EH (cell line): ENCODE results near the gene TRIM5.
"Not testable (repeated sequence)": the region's sequence is repeated elsewhere in the genome, so short reads cannot be mapped to it uniquely, and the experiment has no call there.

Source experiments
- DNase-seq: peaks from one replicate; pipeline ENCODE4 v3.0.0-alpha.2; 2015; ENCODE audit warnings: low read depth

TRIM5 gene

DNA sequence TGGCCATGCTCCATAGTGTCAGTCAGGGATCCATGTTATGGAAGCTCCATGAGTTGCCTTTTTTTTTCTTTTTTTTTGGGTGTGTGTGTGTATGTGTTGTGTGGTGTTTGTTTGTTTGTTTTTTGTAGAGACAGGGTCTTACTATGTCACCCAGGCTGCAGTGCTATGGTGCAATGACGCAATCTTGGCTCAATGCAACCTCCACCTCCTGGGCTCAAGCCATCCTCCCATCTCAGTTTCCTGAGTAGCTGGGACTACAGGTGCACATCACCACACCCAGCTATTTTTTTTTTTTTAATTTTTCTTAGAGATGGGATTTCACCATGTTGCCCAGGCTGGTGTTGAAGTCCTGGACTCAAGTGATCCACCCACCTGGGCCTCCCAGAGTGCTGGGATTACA, 3.6 kb upstream of the TRIM5 start:
- no peak for DNase-seq

GRCh38 chr11:5686426-5686825, 1.6 kb upstream of the TRIM5 start:
- DNase-seq = no peak

- DNase-seq = no peak
Observed at GRCh38 chr11:5684036-5684645, 733 bp downstream of the TRIM5 start.

GRCh38 chr11:5683620-5684019, 1.3 kb downstream of the TRIM5 start:
- not testable (repeated sequence) for DNase-seq

GRCh38 chr11:5682890-5683441, 1.9 kb downstream of the TRIM5 start:
- not testable (repeated sequence) for DNase-seq

- peak; percentile 4 for DNase-seq
Observed at GRCh38 chr11:5679811-5680210, 5.1 kb downstream of the TRIM5 start.

- no peak for DNase-seq
Observed at GRCh38 chr11:5674391-5674790, 10.5 kb downstream of the TRIM5 start.

- peak; percentile 24 for DNase-seq
Observed at GRCh38 chr11:5671831-5672230, 13.0 kb downstream of the TRIM5 start.

GRCh38 chr11:5666402-5666793, 18.5 kb downstream of the TRIM5 start:
- DNase-seq = peak; percentile 20

DNA sequence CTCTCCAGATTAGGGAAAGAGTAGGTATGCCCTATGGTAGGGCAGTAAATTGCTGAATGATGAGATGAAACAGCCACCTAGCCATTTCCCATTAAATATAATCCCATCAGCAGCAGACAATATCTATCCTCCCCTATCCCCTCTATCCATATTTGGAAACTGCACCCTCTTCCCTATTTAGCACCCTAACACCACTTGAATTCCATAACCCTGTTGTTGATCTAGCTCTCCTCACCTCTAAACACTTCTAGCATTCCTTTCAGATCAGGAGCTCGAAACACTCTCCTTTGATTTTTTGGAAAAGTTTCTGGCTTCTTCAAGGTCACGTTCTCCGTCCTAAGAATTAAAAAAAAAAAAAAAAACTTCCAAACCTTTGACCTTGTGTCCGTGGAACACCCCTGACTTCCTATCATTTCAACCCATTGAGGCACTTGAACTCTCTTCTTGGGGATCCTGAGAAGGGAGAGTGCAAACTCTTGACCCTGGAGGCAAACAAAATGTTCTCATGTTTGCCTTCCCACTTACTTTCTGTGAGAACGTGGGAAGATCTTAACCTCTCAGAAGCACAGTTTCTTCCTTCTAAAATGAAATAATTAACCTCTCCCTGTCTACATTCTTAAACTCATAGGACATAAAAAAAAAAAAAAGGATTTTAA, 19.0 kb downstream of the TRIM5 start:
- no peak for DNase-seq

DNA sequence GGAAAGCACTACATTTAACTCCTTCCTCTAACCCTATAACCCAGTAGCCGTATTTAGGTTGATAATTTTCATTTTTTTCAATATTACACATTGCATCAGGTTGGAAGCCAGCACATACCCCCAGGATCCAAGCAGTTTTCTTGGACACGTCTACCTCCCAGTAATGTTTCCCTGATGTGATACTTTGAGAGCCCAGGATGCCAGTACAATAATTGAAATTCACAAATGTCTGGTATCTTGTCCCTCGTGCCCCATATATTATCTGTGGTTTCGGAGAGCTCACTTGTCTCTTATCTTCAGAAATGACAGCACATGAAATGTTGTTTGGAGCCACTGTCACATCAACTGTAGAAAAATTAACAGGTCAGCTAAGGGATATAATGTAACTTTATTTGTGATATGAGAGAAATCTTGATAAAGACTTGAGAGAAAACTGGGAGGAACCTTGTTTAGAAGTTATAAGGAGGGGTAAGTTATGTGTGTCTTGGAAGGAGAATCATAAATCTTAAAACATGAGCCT, 19.8 kb downstream of the TRIM5 start:
- DNase-seq = no peak

DNA sequence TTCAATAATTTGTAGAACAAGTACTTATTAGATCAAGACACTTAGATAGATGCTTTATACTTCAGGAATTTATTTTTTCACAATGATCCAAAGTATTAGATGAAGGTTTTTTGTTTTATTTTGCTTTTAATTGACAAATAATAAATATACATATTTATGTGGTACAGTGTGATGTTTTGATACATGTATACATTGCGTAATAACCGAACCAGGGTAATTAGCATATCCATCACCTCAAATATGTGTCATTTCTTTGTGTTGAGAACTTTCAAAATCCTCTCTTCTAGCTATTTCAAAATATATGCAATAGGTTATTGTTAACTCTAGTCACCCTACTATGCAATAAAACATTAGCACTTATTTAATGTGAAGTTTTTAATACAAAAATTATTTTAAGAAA, 21.4 kb downstream of the TRIM5 start:
- no peak for DNase-seq

GRCh38 chr11:5658318-5658717, 26.6 kb downstream of the TRIM5 start:
- no peak for DNase-seq

GRCh38 chr11:5656956-5657355, 27.9 kb downstream of the TRIM5 start:
- not testable (repeated sequence) for DNase-seq

DNA sequence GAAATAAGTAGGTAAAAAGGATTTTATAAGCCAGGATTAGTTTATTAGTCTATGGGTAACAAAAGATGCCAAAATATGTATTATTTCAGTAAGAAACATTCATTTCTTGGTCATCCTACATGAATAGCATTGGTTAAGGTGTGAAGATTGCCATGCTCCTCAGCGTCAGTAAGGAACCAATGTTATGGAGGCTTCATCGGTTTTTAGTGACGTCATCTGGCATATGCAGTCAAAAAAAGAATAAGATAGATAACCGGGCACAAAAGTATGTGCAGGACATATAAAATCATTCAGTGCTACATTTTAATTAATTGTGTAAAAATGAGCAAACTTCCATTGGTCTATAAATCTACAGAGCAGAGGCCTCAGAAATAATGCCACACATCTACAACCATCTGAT, 29.4 kb downstream of the TRIM5 start:
- no peak for DNase-seq

GRCh38 chr11:5646139-5646538, 38.7 kb downstream of the TRIM5 start:
- no peak for DNase-seq

DNA sequence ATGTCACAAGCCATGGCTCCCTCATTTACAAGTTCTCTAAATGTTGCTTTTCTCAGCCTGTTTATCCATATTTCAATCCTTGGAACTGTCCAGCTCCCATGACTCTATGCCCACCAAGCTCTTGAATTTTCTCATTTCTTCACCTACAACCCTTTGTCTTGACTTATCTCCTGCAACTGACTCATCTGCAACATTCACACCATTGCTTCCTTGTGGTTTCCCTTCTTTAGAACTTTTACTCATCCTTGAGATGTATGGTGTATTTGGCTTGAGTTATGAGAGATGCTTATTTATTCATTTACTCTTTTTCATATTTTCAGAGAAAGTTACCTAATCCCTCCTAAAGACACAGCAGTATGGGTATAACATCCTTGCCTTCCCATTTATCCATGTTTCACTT, 41.3 kb downstream of the TRIM5 start:
- DNase-seq = no peak

DNA sequence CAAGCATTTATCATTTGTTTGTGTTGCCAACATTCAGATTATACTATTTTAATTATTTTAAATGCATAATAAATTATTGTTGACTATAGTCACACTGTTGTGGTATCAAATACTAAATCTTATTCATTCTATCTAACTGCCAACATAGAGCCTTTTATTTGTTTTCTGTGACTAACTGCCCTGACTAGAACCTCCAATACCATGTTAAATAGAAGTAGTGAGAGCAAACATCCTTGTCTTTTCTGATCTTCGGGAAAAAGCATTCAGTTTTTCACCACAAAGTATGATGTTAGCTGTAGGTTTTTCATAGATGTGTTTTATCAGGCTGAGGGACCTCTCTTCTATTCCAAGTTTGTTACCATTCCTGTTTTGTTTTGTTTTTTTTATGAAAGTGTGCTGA, 44.9 kb downstream of the TRIM5 start:
- DNase-seq = no peak

DNA sequence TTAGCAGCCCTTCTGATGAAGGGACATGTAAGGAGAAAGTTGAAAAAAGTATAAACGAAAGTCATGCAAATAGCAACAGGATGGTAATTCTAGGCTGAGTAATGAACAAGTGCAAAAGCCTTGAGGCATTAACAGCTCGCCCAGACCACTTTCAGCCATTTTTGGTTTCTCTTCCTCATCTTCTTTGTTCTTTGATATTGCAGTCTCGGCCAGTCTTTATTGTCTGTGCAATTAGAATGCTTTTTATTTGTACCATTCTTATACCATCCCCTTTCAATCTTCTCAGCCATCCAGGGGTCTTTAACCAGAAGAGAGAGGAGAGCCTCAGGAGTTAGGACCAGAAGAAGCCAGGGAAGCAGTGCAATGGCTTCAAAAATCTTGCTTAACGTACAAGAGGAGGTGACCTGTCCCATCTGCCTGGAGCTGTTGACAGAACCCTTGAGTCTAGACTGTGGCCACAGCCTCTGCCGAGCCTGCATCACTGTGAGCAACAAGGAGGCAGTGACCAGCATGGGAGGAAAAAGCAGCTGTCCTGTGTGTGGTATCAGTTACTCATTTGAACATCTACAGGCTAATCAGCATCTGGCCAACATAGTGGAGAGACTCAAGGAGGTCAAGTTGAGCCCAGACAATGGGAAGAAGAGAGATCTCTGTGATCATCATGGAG, 52.8 kb downstream of the TRIM5 start:
- no peak for DNase-seq

- DNase-seq = no peak
Observed at GRCh38 chr11:5631417-5631816, 53.5 kb downstream of the TRIM5 start.

DNA sequence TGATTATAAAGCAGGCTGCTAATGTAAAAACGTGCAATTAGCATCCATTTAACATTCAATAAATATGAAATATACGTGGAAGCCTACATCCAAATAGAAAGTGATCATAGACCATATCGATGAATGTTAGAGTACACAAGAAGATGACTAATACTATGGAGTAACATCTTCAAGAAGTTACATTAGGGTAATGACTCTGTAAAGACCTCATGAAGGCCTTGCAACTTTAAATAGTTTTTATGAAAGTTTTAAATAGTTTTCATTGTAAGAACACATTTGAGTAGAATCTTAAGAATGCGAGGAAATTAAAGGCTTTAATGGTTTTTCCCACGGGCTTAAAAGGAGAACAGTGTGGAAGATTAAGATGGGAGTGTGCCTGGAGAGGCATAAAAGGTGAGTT, 58.7 kb downstream of the TRIM5 start:
- DNase-seq = peak; percentile 82

GRCh38 chr11:5625281-5625680, 59.6 kb downstream of the TRIM5 start:
- DNase-seq = no peak
